ENCODE data around the gene GZF1. TPM values are rescaled to one million over a fixed set of nuclear protein-coding genes. Genes with fewer than 3 reads are reported as not detected.

The GZF1 gene
- total and polyA plus RNA-seq, 9 donors, result 8.5 to 31.4 (median 16.8) TPM

DNA sequence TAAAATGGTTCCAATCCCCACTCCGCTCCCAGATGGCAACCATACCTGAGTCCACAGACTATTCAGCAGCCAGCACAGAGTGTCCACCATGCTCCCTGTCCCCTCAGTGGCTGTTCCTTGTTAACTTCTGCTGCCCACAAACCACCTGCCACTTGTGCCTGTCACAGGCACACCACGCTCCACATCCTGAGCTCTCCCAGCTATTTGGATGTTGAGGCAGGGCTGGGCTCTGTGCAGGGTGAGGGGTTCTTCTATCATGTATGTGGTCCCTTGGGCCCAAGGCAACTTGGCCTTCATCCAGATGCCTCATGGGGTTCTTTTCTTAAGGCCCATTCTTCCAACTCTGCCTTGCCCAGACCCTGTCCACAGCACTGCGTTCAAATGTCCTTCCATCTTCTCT, 45.4 kb upstream of the GZF1 start:
- no peaks in the 10 kb centered on the region for H3K4me1 ChIP-seq (ENCODE audit: insufficient read depth)
- TF ChIP-seq POLR2A (IDR thresholded peaks at IDR 0.05) (no peak), EP300 (IDR thresholded peaks at IDR 0.05) (no peak)
- TF ChIP-seq, protein P1, sequence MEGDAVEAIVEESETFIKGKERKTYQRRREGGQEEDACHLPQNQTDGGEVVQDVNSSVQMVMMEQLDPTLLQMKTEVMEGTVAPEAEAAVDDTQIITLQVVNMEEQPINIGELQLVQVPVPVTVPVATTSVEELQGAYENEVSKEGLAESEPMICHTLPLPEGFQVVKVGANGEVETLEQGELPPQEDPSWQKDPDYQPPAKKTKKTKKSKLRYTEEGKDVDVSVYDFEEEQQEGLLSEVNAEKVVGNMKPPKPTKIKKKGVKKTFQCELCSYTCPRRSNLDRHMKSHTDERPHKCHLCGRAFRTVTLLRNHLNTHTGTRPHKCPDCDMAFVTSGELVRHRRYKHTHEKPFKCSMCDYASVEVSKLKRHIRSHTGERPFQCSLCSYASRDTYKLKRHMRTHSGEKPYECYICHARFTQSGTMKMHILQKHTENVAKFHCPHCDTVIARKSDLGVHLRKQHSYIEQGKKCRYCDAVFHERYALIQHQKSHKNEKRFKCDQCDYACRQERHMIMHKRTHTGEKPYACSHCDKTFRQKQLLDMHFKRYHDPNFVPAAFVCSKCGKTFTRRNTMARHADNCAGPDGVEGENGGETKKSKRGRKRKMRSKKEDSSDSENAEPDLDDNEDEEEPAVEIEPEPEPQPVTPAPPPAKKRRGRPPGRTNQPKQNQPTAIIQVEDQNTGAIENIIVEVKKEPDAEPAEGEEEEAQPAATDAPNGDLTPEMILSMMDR (IDR thresholded peaks at IDR 0.05), result no peak
- no peak for DNase-seq
- intact Hi-C loops (cut with DNase I), result no loop called here
- H3K4me3 ChIP-seq, result no peak overlapping the region
- WGBS, 3 donors, result 96 to 98% (median 96%) methylated on average over 3 of the region's 3 CpGs
- no peaks in the 10 kb centered on the region for H3K9me3 ChIP-seq
- no peaks in the 10 kb centered on the region for H3K27me3 ChIP-seq
- H3K27ac ChIP-seq, result no peak overlapping the region
- no peaks in the 10 kb centered on the region for H3K36me3 ChIP-seq

DNA sequence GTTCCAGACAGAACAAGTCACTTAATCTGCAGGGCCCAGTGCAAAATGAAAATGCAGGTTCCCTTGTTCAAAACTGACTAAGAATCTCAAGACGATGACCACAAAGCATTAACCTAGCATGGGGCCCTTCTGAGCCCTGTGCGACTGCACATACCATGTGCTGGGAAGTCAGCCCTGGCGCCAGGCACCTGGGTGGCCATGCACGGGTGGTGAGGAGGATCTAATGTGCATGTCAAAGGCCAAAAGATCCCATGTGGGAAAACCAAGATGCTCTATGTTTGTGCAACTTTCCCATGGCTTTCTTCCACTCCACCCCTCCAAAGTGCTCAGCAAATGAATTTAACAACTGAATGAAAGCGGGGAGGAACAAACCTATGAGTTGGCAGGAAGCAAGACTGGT, 44.9 kb upstream of the GZF1 start:
- Histone ChIP-seq H3K9me3 (no peaks in the 10 kb centered on the region), H3K27ac (no peak overlapping the region), H3K36me3 (no peaks in the 10 kb centered on the region), H3K4me1 (ENCODE audit: insufficient read depth) (no peaks in the 10 kb centered on the region), H3K27me3 (no peaks in the 10 kb centered on the region), H3K4me3 (no peak overlapping the region)
- TF ChIP-seq EP300 (IDR thresholded peaks at IDR 0.05) (no peak), POLR2A (IDR thresholded peaks at IDR 0.05) (no peak)
- TF ChIP-seq, protein P1 (IDR thresholded peaks at IDR 0.05), result no peak
- intact Hi-C loops (cut with DNase I), result no loop called here
- no peak for DNase-seq
- WGBS, 3 donors, result 83 to 89% (median 88%) methylated on average over 5 of the region's 5 CpGs

DNA sequence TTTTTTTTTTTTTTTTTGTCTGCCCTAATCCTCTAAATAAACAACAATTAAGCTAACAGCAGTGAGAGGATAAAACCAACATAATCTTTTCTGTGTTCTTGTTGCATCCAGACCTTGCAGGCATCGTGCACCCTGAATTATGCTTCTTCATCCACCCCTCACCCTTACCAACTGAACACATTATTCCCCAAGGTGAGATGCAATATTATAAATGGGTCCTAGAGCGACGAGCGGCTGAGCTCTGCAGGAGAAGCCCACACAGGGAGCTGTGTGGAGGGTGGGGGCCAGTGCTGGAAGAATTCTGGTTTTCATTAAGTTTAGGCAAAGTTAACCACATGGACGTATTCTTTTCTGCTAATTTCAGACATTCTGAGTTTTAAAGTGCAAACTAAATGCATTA, 43.6 kb upstream of the GZF1 start:
- intact Hi-C loops (cut with DNase I), result no loop called here
- no peaks in the 10 kb centered on the region for H3K36me3 ChIP-seq
- H3K4me3 ChIP-seq, result no peak overlapping the region
- TF ChIP-seq POLR2A (IDR thresholded peaks at IDR 0.05), result no peak
- TF ChIP-seq, protein P1 (IDR thresholded peaks at IDR 0.05), result no peak
- TF ChIP-seq EP300 (IDR thresholded peaks at IDR 0.05), result no peak
- H3K4me1 ChIP-seq (ENCODE audit: insufficient read depth), result no peaks in the 10 kb centered on the region
- no peaks in the 10 kb centered on the region for H3K27me3 ChIP-seq
- 72 to 82% (median 78%) methylated on average over 5 of the region's 5 CpGs for WGBS, 3 donors
- H3K27ac ChIP-seq, result no peak overlapping the region
- no peak for DNase-seq
- H3K9me3 ChIP-seq, result no peaks in the 10 kb centered on the region

DNA sequence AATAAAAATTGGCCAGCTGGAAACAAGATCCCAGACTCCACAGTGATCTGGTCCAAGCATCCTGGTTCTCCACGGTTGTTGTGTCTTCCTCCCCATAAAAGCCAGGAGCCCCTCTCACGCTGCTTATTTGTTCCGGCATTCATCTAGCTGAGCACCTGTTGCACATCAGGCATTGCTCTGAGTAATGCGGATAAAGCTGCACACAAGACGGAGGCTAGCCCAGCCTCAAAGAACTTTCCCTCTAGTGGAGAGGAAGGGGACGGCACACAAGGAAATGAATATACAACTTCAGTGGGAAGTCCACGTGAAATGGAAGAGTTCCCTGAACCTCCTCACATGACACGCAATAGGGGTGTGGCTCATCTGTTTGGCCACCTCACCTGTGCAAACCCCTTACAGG, 41.7 kb upstream of the GZF1 start:
- no peaks in the 10 kb centered on the region for H3K27me3 ChIP-seq
- intact Hi-C loops (cut with DNase I), result no loop called here
- no peak overlapping the region for H3K27ac ChIP-seq
- WGBS, 3 donors, result 82 to 85% (median 83%) methylated on average over 8 of the region's 8 CpGs
- H3K4me1 ChIP-seq (ENCODE audit: insufficient read depth), result no peaks in the 10 kb centered on the region
- no peaks in the 10 kb centered on the region for H3K9me3 ChIP-seq
- TF ChIP-seq EP300 (IDR thresholded peaks at IDR 0.05) (no peak), POLR2A (IDR thresholded peaks at IDR 0.05) (no peak)
- H3K36me3 ChIP-seq, result no peaks in the 10 kb centered on the region
- DNase-seq, result no peak
- H3K4me3 ChIP-seq, result no peak overlapping the region

DNA sequence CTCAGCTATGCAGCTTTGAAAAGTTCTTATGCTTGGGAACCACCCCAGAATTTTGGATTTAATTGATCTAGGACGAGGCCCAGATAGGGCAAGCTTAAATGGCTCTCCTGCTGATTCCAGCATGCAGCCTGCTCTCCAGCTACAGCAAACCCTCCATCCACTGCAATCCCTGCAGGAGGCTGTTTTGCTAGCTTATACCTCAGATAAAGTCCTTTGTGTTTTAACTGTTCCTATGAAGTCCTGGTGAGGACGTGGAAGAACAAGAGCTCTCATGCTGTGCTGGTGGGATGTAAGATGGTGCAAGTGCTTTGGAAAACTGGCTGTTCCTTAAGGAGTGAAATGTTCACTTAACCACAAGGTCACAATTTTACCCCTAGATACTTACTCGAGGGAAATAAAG, 36.9 kb upstream of the GZF1 start:
- Histone ChIP-seq H3K36me3 (no peaks in the 10 kb centered on the region), H3K27me3 (no peaks in the 10 kb centered on the region), H3K4me1 (ENCODE audit: insufficient read depth) (no peaks in the 10 kb centered on the region), H3K27ac (no peak overlapping the region), H3K9me3 (no peaks in the 10 kb centered on the region), H3K4me3 (no peak overlapping the region)
- 72 to 78% (median 73%) methylated on average over 3 of the region's 3 CpGs for WGBS, 3 donors
- no peak for DNase-seq
- TF ChIP-seq, protein P1 (IDR thresholded peaks at IDR 0.05), result no peak
- TF ChIP-seq EP300 (IDR thresholded peaks at IDR 0.05) (no peak), POLR2A (IDR thresholded peaks at IDR 0.05) (no peak)
- intact Hi-C loops (cut with DNase I), result no loop called here

Measured in ovary (tissue), 9 donors.